ENCODE data around the gene SLCO4A1. TPM values are rescaled to one million over a fixed set of nuclear protein-coding genes. Genes with fewer than 3 reads are reported as not detected.

The SLCO4A1 gene, protein sequence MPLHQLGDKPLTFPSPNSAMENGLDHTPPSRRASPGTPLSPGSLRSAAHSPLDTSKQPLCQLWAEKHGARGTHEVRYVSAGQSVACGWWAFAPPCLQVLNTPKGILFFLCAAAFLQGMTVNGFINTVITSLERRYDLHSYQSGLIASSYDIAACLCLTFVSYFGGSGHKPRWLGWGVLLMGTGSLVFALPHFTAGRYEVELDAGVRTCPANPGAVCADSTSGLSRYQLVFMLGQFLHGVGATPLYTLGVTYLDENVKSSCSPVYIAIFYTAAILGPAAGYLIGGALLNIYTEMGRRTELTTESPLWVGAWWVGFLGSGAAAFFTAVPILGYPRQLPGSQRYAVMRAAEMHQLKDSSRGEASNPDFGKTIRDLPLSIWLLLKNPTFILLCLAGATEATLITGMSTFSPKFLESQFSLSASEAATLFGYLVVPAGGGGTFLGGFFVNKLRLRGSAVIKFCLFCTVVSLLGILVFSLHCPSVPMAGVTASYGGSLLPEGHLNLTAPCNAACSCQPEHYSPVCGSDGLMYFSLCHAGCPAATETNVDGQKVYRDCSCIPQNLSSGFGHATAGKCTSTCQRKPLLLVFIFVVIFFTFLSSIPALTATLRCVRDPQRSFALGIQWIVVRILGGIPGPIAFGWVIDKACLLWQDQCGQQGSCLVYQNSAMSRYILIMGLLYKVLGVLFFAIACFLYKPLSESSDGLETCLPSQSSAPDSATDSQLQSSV
- 0.12 and 0.26 TPM in 2 replicates for total RNA-seq

DNA sequence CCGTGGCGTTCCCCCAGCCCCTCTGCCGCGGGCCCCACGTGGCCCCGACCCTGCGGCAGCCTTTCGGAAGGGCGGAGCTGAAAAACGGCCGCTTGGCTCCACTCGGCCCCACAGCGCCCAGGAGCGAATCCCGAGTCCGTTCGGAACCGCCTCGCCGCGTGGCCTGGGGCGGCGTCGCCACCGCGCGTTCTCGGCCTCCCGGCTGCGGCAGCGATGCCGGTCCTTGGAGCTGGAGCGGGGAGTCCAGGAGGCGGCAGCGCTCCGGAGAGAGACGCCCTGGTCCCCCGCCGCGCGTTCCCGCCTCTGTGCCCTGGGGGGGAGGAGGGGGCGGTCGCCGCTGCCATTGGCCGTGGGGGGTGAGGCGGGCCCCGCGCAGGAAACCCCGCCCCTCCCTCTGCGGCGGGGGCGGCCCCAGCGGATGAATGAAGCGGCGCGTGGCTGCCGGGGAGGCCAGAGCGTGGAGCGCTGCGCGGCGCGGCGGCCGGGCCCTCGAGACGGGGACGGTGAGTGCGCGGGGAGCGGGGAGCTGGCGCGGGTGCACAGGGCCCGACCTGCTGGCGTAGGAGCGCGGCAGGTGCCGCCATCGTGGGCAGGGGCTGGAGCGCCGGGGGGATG lies at the start of gene SLCO4A1:
SLCO4A1 (plus strand) TSS at position 453 of the 615 bp plus-strand sequence. CDS start 13,952 bp downstream, outside the sequence.

DNA sequence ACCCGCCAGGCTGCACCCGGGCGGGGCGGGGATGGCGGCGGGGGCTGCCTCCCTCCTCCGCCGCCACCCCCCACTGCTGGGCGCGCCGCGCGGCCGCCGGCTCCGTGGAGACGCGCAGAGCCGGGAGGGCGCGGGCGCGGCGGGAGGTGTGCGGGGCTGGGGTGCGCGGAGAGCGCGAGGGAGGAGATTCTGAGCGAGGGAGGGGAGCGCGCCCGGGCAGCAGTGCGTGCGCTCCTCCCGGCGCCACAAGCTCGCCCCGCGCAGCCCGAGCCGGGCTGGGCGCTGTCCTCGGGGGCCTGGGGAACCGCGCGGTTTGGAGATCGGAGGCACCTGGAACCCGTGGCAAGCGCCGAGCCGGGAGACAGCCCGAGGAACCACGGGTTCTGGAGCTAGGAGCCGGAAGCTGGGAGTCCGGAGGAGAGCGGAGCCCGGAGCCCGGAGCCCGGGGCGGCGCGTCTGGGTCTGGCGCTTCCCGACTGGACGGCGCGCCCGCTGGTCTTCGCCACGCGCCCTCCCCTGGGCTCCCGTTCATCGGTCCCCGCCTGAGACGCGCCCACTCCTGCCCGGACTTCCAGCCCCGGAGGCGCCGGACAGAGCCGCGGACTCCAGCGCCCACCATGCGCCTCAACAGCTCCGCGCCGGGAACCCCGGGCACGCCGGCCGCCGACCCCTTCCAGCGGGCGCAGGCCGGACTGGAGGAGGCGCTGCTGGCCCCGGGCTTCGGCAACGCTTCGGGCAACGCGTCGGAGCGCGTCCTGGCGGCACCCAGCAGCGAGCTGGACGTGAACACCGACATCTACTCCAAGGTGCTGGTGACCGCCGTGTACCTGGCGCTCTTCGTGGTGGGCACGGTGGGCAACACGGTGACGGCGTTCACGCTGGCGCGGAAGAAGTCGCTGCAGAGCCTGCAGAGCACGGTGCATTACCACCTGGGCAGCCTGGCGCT lies 66.6 kb downstream of the SLCO4A1 start, which contains the start of gene NTSR1:
NTSR1 (plus strand) TSS at position 246 of the 946 bp plus-strand sequence; CDS start at position 618, 372 bp downstream.

Other genes with a start within 250 kb of the SLCO4A1 start
- 3.0 and 4.6 TPM in 2 replicates for gene CABLES2, start 235.2 kb upstream of the SLCO4A1 start, total RNA-seq
- gene RBBP8NL, start 215.0 kb upstream of the SLCO4A1 start, total RNA-seq: not detected in 2 replicates
- gene GATA5, start 166.5 kb upstream of the SLCO4A1 start, total RNA-seq: 0.77 and 3.6 TPM in 2 replicates
- not detected in 2 replicates for gene NTSR1, start 66.3 kb downstream of the SLCO4A1 start, total RNA-seq
- 14.8 and 18.7 TPM in 2 replicates for gene MRGBP, start 154.0 kb downstream of the SLCO4A1 start, total RNA-seq
- 47.8 and 53.7 TPM in 2 replicates for gene OGFR, start 162.3 kb downstream of the SLCO4A1 start, total RNA-seq
- gene COL9A3, start 174.5 kb downstream of the SLCO4A1 start, total RNA-seq: 55.6 and 133 TPM in 2 replicates
- 14.2 and 22.7 TPM in 2 replicates for gene TCFL5, start 219.3 kb downstream of the SLCO4A1 start, total RNA-seq